ENCODE results near the gene PNMA6A. TPM values are rescaled to one million over a fixed set of nuclear protein-coding genes. Genes with fewer than 3 reads are reported as not detected.
"Not testable (repeated sequence)": the region's sequence is repeated elsewhere in the genome, so short reads cannot be mapped to it uniquely, and the experiment has no call there.

PNMA6A gene
- total RNA-seq, 1 donor from 2014 or later: 0.87 TPM

DNA sequence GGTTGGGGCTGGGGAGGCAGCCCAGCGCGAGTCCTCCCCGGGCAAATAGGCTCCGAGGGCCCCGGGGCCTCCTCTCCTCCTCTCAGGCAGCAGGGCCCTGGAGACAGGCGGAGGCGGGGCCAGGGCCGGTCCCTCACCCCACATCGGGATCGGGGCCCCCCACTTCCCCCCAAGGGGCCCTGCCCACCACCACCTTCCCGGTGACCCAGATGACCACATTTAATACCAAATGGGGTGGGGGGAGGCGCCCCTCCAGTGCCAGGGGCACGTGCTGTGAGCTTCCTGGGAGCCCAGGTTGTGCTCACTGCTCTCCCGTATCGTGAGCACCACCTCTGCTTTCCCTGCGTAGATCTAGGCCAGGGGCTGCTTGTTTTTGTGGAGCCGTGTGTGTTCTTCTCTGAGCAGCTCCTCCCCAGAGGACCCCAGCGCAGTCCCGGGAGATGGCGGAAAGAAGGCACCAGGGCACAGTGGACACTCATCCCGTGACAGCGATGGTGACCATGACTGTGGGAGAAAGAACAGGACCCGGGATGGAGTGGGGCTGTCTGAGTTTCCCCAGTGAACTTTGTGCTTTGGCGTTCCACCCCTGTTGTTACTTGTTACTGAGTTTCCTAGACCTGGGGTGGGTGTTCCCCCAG is 2.1 kb downstream of the PNMA6A start:
- H3K9me3 ChIP-seq: no peaks in the 10 kb centered on the region
- ATAC-seq (no peak), DNase-seq (no peak)
- no peaks in the 10 kb centered on the region for H3K36me3 ChIP-seq
- no peak overlapping the region for H3K4me3 ChIP-seq
- intact Hi-C loops (cut with DNase I): no loop called here
- no peak overlapping the region for H3K27ac ChIP-seq
- TF ChIP-seq, protein P1, sequence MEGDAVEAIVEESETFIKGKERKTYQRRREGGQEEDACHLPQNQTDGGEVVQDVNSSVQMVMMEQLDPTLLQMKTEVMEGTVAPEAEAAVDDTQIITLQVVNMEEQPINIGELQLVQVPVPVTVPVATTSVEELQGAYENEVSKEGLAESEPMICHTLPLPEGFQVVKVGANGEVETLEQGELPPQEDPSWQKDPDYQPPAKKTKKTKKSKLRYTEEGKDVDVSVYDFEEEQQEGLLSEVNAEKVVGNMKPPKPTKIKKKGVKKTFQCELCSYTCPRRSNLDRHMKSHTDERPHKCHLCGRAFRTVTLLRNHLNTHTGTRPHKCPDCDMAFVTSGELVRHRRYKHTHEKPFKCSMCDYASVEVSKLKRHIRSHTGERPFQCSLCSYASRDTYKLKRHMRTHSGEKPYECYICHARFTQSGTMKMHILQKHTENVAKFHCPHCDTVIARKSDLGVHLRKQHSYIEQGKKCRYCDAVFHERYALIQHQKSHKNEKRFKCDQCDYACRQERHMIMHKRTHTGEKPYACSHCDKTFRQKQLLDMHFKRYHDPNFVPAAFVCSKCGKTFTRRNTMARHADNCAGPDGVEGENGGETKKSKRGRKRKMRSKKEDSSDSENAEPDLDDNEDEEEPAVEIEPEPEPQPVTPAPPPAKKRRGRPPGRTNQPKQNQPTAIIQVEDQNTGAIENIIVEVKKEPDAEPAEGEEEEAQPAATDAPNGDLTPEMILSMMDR (IDR thresholded peaks at IDR 0.05): no peak
- H3K4me1 ChIP-seq: no peaks in the 10 kb centered on the region
- H3K27me3 ChIP-seq: no peaks in the 10 kb centered on the region

DNA sequence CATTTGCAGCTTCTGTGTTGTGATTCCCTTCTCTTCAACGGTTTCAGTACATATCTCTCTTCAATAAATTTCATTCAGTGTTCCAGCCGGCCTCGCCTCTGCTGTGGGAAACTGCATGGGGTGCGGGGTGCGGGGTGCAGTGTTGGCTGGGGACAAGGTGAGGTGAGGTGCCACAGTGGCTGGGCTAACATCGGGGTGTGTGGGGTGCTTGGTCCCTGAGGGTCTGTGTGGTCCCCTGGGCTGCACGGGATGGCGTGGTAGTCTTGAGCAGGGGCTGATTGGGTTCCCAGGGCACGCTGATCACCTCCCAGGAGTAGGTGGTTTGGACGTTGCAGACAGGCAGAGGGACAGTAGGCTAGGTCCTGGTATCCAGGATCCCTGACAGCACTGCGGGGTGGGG is 2.7 kb downstream of the PNMA6A start:
- H3K4me1 ChIP-seq: no peaks in the 10 kb centered on the region
- no peaks in the 10 kb centered on the region for H3K27me3 ChIP-seq
- H3K27ac ChIP-seq: no peak overlapping the region
- intact Hi-C loops (cut with DNase I): no loop called here
- no peaks in the 10 kb centered on the region for H3K36me3 ChIP-seq
- no peak for DNase-seq
- H3K9me3 ChIP-seq: no peaks in the 10 kb centered on the region
- no peak overlapping the region for H3K4me3 ChIP-seq
- ATAC-seq: no peak
- TF ChIP-seq, protein P1 (IDR thresholded peaks at IDR 0.05): no peak

- DNase-seq: no peak
- no peak overlapping the region for H3K4me3 ChIP-seq
- no peak overlapping the region for H3K27ac ChIP-seq
- no peaks in the 10 kb centered on the region for H3K36me3 ChIP-seq
- no peaks in the 10 kb centered on the region for H3K27me3 ChIP-seq
- no peaks in the 10 kb centered on the region for H3K4me1 ChIP-seq
- TF ChIP-seq, protein P1 (IDR thresholded peaks at IDR 0.05): no peak
- no peak for ATAC-seq
- no peaks in the 10 kb centered on the region for H3K9me3 ChIP-seq
- intact Hi-C loops (cut with DNase I): no loop called here
These were observed 3.1 kb downstream of the PNMA6A start for GRCh38 chrX:153075366-153075765.

- intact Hi-C loops (cut with DNase I); H3K27ac ChIP-seq; H3K36me3 ChIP-seq; H3K9me3 ChIP-seq; DNase-seq; H3K4me1 ChIP-seq; H3K4me3 ChIP-seq; H3K27me3 ChIP-seq: not testable (repeated sequence)
- ATAC-seq: peak; percentile 86
These were observed 5.3 kb downstream of the PNMA6A start for GRCh38 chrX:153077437-153078135.

- H3K9me3 ChIP-seq; intact Hi-C loops (cut with DNase I); H3K27ac ChIP-seq; H3K36me3 ChIP-seq; DNase-seq; ATAC-seq; H3K27me3 ChIP-seq; H3K4me1 ChIP-seq; H3K4me3 ChIP-seq: not testable (repeated sequence)
These were observed 11.1 kb downstream of the PNMA6A start for GRCh38 chrX:153083238-153083923.

DNA sequence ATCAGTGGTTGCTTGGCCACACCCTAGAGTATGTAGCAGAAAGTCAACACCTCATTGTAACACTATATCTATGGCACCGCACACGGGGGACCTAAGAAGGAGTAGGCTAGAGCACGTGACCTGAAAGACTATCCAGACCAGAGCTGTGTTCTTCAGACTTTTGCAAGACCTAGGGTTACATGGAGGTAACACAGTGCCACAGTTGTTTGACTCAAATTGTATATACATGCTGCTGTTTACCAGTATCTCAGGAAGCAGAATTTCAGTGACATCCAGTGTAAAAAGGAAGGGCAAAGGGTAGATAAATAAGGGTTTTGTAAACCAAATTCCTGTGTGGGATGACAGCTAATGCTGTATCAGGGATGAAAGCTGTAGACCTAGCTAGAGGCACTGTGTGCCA is 30.2 kb downstream of the PNMA6A start:
- intact Hi-C loops (cut with DNase I): no loop called here
- no peaks in the 10 kb centered on the region for H3K36me3 ChIP-seq
- H3K27ac ChIP-seq: no peak overlapping the region
- no peaks in the 10 kb centered on the region for H3K4me1 ChIP-seq
- H3K27me3 ChIP-seq: no peaks in the 10 kb centered on the region
- no peaks in the 10 kb centered on the region for H3K9me3 ChIP-seq
- no peak for ATAC-seq
- H3K4me3 ChIP-seq: no peak overlapping the region
- TF ChIP-seq, protein P1 (IDR thresholded peaks at IDR 0.05): no peak
- DNase-seq: no peak

DNA sequence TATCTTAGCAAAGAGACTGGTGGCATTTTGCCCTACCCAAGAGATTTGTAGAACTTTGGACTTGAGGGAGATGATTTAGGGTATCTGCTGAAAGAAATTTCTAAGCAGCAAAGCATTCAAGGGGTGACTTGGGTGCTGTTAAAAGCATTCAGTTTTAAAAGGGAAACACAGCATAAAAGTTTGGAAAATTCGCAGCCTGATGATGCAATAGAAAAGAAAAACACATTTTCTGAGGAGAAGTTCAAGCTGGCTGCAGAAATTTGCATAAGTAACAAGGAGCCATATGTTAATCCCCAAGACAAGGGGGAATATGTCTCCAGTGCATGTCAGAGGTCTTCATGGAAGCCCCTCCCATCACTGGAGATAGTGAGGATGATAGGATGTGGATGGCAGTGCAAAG is 32.7 kb downstream of the PNMA6A start:
- intact Hi-C loops (cut with DNase I); H3K4me3 ChIP-seq; DNase-seq; H3K9me3 ChIP-seq; H3K4me1 ChIP-seq; ATAC-seq; H3K27me3 ChIP-seq; H3K36me3 ChIP-seq; H3K27ac ChIP-seq: not testable (repeated sequence)

DNA sequence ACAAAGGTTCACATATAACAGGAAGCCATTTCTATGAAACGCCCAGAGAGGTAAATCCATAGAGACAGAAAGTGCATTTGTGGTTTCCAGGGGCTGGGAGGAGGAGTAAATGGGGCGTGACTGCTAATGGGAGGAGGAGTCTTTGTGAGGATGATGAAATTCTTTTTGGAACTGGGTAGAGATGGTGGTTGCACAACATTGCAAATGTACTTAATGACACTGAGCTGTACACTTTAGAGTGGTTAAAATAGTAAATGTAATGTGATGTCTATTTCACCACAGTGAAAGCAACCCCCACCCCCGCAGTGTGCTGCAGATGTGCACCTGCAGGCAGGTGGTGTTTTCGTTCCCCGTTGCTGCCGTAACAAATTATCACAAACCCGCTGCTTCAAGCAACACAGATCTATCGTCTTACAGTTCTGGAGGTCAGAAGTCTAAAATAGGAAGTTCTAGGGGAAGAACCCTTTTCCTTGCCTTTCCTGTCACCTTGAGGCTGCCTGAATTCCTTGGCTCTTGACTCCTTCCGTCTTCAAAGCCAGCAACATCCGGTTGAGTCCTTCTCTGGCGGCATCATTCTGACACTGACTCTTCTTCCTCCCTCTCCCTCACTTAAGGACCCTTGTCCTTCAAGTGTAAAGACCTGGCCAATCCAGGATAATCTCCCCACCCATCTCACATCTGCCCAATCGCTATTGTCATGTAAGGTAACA is 34.0 kb downstream of the PNMA6A start:
- H3K4me3 ChIP-seq; H3K36me3 ChIP-seq; DNase-seq; H3K27me3 ChIP-seq; H3K4me1 ChIP-seq; H3K27ac ChIP-seq; intact Hi-C loops (cut with DNase I); H3K9me3 ChIP-seq: not testable (repeated sequence)
- ATAC-seq: peak; percentile 85

- H3K36me3 ChIP-seq; intact Hi-C loops (cut with DNase I); H3K4me1 ChIP-seq; H3K4me3 ChIP-seq; H3K27me3 ChIP-seq; H3K27ac ChIP-seq; H3K9me3 ChIP-seq; ATAC-seq; DNase-seq: not testable (repeated sequence)
These were observed 38.5 kb downstream of the PNMA6A start for GRCh38 chrX:153110735-153111134.
